Gastroesophageal sphincter (tissue), 4 donors: ENCODE measurements around the gene KIAA1755. TPM values are rescaled to one million over a fixed set of nuclear protein-coding genes. Genes with fewer than 3 reads are reported as not detected.

Experiments used
- ATAC-seq: fragments of 150-250 bp; one replicate; pipeline ENCODE4 v1.9.1; 2016; ENCODE audit warnings: mild to moderate bottlenecking, moderate library complexity
- H3K27ac ChIP-seq, 4 donors: fragments of 200-600 bp; sonication (generic) in 3 of 4; 1 replicate in 3 of 4; 2 replicates in 1 of 4; pipeline ENCODE4 v1.5.1; 2016 to 2019
- H3K27me3 ChIP-seq: fragments of 200-600 bp; sonication (generic); one replicate; pipeline ENCODE4 v1.5.1; 2019
- H3K36me3 ChIP-seq, 2 donors: fragments of 200-600 bp; sonication (generic); one replicate each; pipeline ENCODE4 v1.5.1; 2019; ENCODE audit warnings: control low read depth in 1 of 2
- H3K4me1 ChIP-seq, 3 donors: fragments of 200-600 bp; sonication (generic); 1 replicate in 2 of 3; 2 replicates in 1 of 3; pipeline ENCODE4 v1.5.1; 2016 to 2019; ENCODE audit warnings: control low read depth in 2 of 3
- H3K4me3 ChIP-seq, 2 donors: fragments of 200-600 bp; sonication (generic); one replicate each; pipeline ENCODE4 v1.5.1; 2019; ENCODE audit warnings: mild to moderate bottlenecking in 1 of 2, moderate library complexity in 1 of 2
- H3K9me3 ChIP-seq, 3 donors: fragments of 200-600 bp; sonication (generic); one replicate each; pipeline ENCODE4 v1.5.1; 2017 to 2019; ENCODE audit warnings: control low read depth in 2 of 3
- CTCF ChIP-seq, 4 experiments: fragments of 200-600 bp in 2 of 4; fragments of 450-650 bp in 2 of 4; sonication (generic) in 1 of 4; IDR thresholded peaks; one replicate each; pipeline ENCODE4 v1.5.1; 2017 to 2019; ENCODE audit warnings: antibody characterized with exemption in 4 of 4, mild to moderate bottlenecking in 2 of 4, moderate library complexity in 2 of 4
- EP300 ChIP-seq: sonication (generic); formaldehyde crosslinking; IDR thresholded peaks from one replicate; pipeline ENCODE4 v1.6.1; 2017; ENCODE audit warnings: antibody characterized with exemption, mild to moderate bottlenecking
- POLR2A ChIP-seq, 2 donors: fragments of 450-650 bp; IDR thresholded peaks; one replicate each; pipeline ENCODE4 v1.6.1; 2017; ENCODE audit warnings: antibody characterized with exemption in 2 of 2, mild to moderate bottlenecking in 2 of 2, moderate library complexity in 1 of 2
- POLR2AphosphoS5 ChIP-seq: sonication (generic); formaldehyde crosslinking; IDR thresholded peaks from one replicate; pipeline ENCODE4 v1.6.1; 2017; ENCODE audit warnings: antibody characterized with exemption
- WGBS, 2 donors: methylation state at CpG; one replicate each; pipeline ENCODE4 v1.1.5; 2018; ENCODE audit warnings: low coverage in 1 of 2; 5-methylcytosine and 5-hydroxymethylcytosine counted together
- total RNA-seq, 4 donors: library from RNA; depleted of rRNA; stranded (reverse); fragments of >200 nt; gene quantifications; one replicate each; pipeline ENCODE4 v1.1.0, GENCODE V29; 2016

Gene KIAA1755
- total RNA-seq, 4 donors from 2014 or later: 5.1 to 19.9 (median 11.5) TPM

- Histone ChIP-seq H3K27ac (no peak overlapping the region), H3K4me3 (no peak overlapping the region), H3K4me1 (no peaks in the 10 kb centered on the region), H3K36me3 (no peaks in the 10 kb centered on the region), H3K27me3 (peaks cover 2% of the 10 kb centered on the region), H3K9me3 (peaks cover 0 to 12% (median 0%) of the 10 kb centered on the region in 3 donors)
- no peak for TF ChIP-seq EP300
- TF ChIP-seq CTCF (IDR thresholded peaks at IDR 0.05): no peak
- no peak for TF ChIP-seq POLR2AphosphoS5
- no peak for TF ChIP-seq POLR2A (IDR thresholded peaks at IDR 0.05)
- 39 to 66% methylated on average over 3 to 5 of the region's 6 CpGs for WGBS, 2 donors
- ATAC-seq: no peak
Measured at GRCh38 chr20:38179846-38180245, 80.7 kb downstream of the KIAA1755 start.

GRCh38 chr20:38178581-38178980 lies 82.0 kb downstream of the KIAA1755 start:
- Histone ChIP-seq H3K4me3 (no peak overlapping the region), H3K9me3 (peaks cover 0 to 12% (median 0%) of the 10 kb centered on the region in 3 donors), H3K27me3 (peaks cover 2% of the 10 kb centered on the region), H3K27ac (no peak overlapping the region), H3K36me3 (no peaks in the 10 kb centered on the region), H3K4me1 (peaks cover 0 to 1% (median 0%) of the 10 kb centered on the region in 3 donors)
- WGBS, 2 donors: 89 to 94% methylated on average over 3 to 4 of the region's 4 CpGs
- no peak for TF ChIP-seq CTCF (IDR thresholded peaks at IDR 0.05)
- TF ChIP-seq POLR2A (IDR thresholded peaks at IDR 0.05): no peak
- TF ChIP-seq EP300: no peak
- TF ChIP-seq POLR2AphosphoS5: no peak
- ATAC-seq: no peak

GRCh38 chr20:38178065-38178491 lies 82.5 kb downstream of the KIAA1755 start:
- H3K27ac ChIP-seq: no peak overlapping the region
- H3K4me1 ChIP-seq: peaks cover 0 to 6% (median 0%) of the 10 kb centered on the region in 3 donors
- no peak overlapping the region for H3K4me3 ChIP-seq
- no peak for TF ChIP-seq CTCF (IDR thresholded peaks at IDR 0.05)
- no peak for TF ChIP-seq POLR2A (IDR thresholded peaks at IDR 0.05)
- TF ChIP-seq POLR2AphosphoS5: no peak
- no peak for TF ChIP-seq EP300
- peaks cover 0 to 12% (median 0%) of the 10 kb centered on the region in 3 donors for H3K9me3 ChIP-seq
- peak; percentile 60 for ATAC-seq
- H3K36me3 ChIP-seq: no peaks in the 10 kb centered on the region
- H3K27me3 ChIP-seq: peaks cover 2% of the 10 kb centered on the region
- WGBS, 2 donors: 75 to 83% methylated on average over 5 to 7 of the region's 8 CpGs

GRCh38 chr20:38177201-38177600 lies 83.3 kb downstream of the KIAA1755 start:
- no peaks in the 10 kb centered on the region for H3K36me3 ChIP-seq
- H3K4me1 ChIP-seq: peaks cover 0 to 8% (median 0%) of the 10 kb centered on the region in 3 donors
- TF ChIP-seq EP300 (no peak), CTCF (IDR thresholded peaks at IDR 0.05) (no peak), POLR2AphosphoS5 (no peak), POLR2A (IDR thresholded peaks at IDR 0.05) (no peak)
- H3K27me3 ChIP-seq: peaks cover 2% of the 10 kb centered on the region
- ATAC-seq: no peak
- 82 to 84% methylated on average over 5 to 9 of the region's 9 CpGs for WGBS, 2 donors
- H3K27ac ChIP-seq: no peak overlapping the region
- no peak overlapping the region for H3K4me3 ChIP-seq
- H3K9me3 ChIP-seq: peaks cover 0 to 10% (median 0%) of the 10 kb centered on the region in 3 donors

GRCh38 chr20:38175304-38176180 lies 85.0 kb downstream of the KIAA1755 start:
- no peak for TF ChIP-seq CTCF (IDR thresholded peaks at IDR 0.05)
- TF ChIP-seq POLR2AphosphoS5: no peak
- TF ChIP-seq EP300: no peak
- no peak for TF ChIP-seq POLR2A (IDR thresholded peaks at IDR 0.05)
- Histone ChIP-seq H3K27ac (no peak overlapping the region), H3K4me3 (no peak overlapping the region), H3K4me1 (peaks cover 0 to 8% (median 0%) of the 10 kb centered on the region in 3 donors), H3K27me3 (no peaks in the 10 kb centered on the region), H3K9me3 (no peaks in the 10 kb centered on the region), H3K36me3 (no peaks in the 10 kb centered on the region)
- 62 to 64% methylated on average over 5 to 13 of the region's 16 CpGs for WGBS, 2 donors
- ATAC-seq: no peak
